SK-N-SH treated with all-trans-retinoic acid at 6 μM for 48 hours (cell line): ENCODE data around the gene S100PBP.

ENCODE experiments used
- ATAC-seq: fragments of 200-7000 bp; cut with Tn5 transposase; 3 replicates; pipeline ENCODE4 v1.9.1; 2020; ENCODE audit warnings: mild to moderate bottlenecking, moderate library complexity
- ARNTL ChIP-seq: fragments of 450-650 bp; formaldehyde crosslinking; IDR thresholded peaks from 2 replicates; pipeline ENCODE4 v1.5.0; 2020; ENCODE audit warnings: low read depth, mild to moderate bottlenecking, moderate library complexity, borderline replicate concordance
- BACH2 ChIP-seq: fragments of 250-450 bp; sonication (Bioruptor Pico); IDR thresholded peaks from 2 replicates; pipeline ENCODE4 v1.9.0; 2021; ENCODE audit warnings: mild to moderate bottlenecking, borderline replicate concordance
- CSDC2 ChIP-seq: fragments of 250-450 bp; sonication (Bioruptor Pico); IDR thresholded peaks from 2 replicates; pipeline ENCODE4 v1.5.0; 2020; ENCODE audit warnings: mild to moderate bottlenecking, moderate library complexity
- ESRRG ChIP-seq: fragments of 250-450 bp; sonication (Bioruptor Pico); IDR thresholded peaks from 2 replicates; pipeline ENCODE4 v1.6.1; 2021; ENCODE audit warnings: mild to moderate bottlenecking
- GLIS3 ChIP-seq: fragments of 250-450 bp; sonication (Bioruptor Pico); IDR thresholded peaks from 2 replicates; pipeline ENCODE4 v1.5.0; 2020; ENCODE audit warnings: mild to moderate bottlenecking, moderate library complexity
- ISL1 ChIP-seq: fragments of 250-450 bp; sonication (Bioruptor Pico); IDR thresholded peaks from 2 replicates; pipeline ENCODE4 v2.1.2; 2022; ENCODE audit warnings: mild to moderate bottlenecking, moderate library complexity
- OSR1 ChIP-seq: fragments of 250-450 bp; sonication (Bioruptor Pico); IDR thresholded peaks from 2 replicates; pipeline ENCODE4 v1.8.0; 2022; ENCODE audit warnings: moderate library complexity, mild to moderate bottlenecking, inconsistent platforms
- PPARA ChIP-seq: fragments of 250-450 bp; sonication (Bioruptor Pico); IDR thresholded peaks from 2 replicates; pipeline ENCODE4 v1.5.0; 2020; ENCODE audit warnings: mild to moderate bottlenecking, borderline replicate concordance
- RARB ChIP-seq: fragments of 250-450 bp; sonication (Bioruptor Pico); IDR thresholded peaks from 2 replicates; pipeline ENCODE4 v1.8.0; 2021; ENCODE audit warnings: mild to moderate bottlenecking, moderate library complexity
- SNAI2 ChIP-seq: fragments of 250-450 bp; sonication (Bioruptor Pico); IDR thresholded peaks from 2 replicates; pipeline ENCODE4 v1.5.0; 2020; ENCODE audit warnings: mild to moderate bottlenecking, moderate library complexity
- TCF4 ChIP-seq: fragments of 250-450 bp; sonication (Bioruptor Pico); IDR thresholded peaks from 2 replicates; pipeline ENCODE4 v1.8.0; 2021; ENCODE audit warnings: mild to moderate bottlenecking, moderate library complexity, borderline replicate concordance
- TOX ChIP-seq: fragments of 250-450 bp; sonication (Bioruptor Pico); IDR thresholded peaks from 2 replicates; pipeline ENCODE4 v1.8.0; 2021; ENCODE audit warnings: mild to moderate bottlenecking, moderate library complexity, borderline replicate concordance
- TSHZ2 ChIP-seq: fragments of 250-450 bp; sonication (Bioruptor Pico); IDR thresholded peaks from 2 replicates; pipeline ENCODE4 v1.5.0; 2020; ENCODE audit warnings: mild to moderate bottlenecking, moderate library complexity
- ZC3H10 ChIP-seq: fragments of 250-450 bp; sonication (Bioruptor Pico); IDR thresholded peaks from 2 replicates; pipeline ENCODE4 v1.5.1; 2021; ENCODE audit warnings: mild to moderate bottlenecking, moderate library complexity
- ZFP30 ChIP-seq: fragments of 450-650 bp; formaldehyde crosslinking; IDR thresholded peaks from 2 replicates; pipeline ENCODE4 v1.5.0; 2022; ENCODE audit warnings: mild to moderate bottlenecking, moderate library complexity
- ZNF565 ChIP-seq: fragments of 450-650 bp; formaldehyde crosslinking; conservative IDR thresholded peaks from 2 replicates; pipeline ENCODE4 v1.5.0; 2020; ENCODE audit warnings: low read depth, mild to moderate bottlenecking, moderate library complexity
- ZNF8 ChIP-seq: fragments of 450-650 bp; formaldehyde crosslinking; IDR thresholded peaks from 2 replicates; pipeline ENCODE4 v1.5.0; 2020; ENCODE audit warnings: mild to moderate bottlenecking, moderate library complexity
- TF ChIP-seq, protein P1 (sequence below): fragments of 250-450 bp; sonication (Bioruptor Pico); IDR thresholded peaks from 2 replicates; pipeline ENCODE4 v1.8.0; 2021; ENCODE audit warnings: low read depth, mild to moderate bottlenecking, moderate library complexity, borderline replicate concordance
- TF ChIP-seq, protein P2 (sequence below): fragments of 250-450 bp; sonication (Bioruptor Pico); IDR thresholded peaks from 2 replicates; pipeline ENCODE4 v1.8.0; 2020; ENCODE audit warnings: mild to moderate bottlenecking, moderate library complexity, borderline replicate concordance
- TF ChIP-seq, protein P3 (sequence below): fragments of 250-450 bp; sonication (Bioruptor Pico); IDR thresholded peaks from 2 replicates; pipeline ENCODE4 v1.5.1; 2021; ENCODE audit warnings: mild to moderate bottlenecking, moderate library complexity

Gene S100PBP

DNA sequence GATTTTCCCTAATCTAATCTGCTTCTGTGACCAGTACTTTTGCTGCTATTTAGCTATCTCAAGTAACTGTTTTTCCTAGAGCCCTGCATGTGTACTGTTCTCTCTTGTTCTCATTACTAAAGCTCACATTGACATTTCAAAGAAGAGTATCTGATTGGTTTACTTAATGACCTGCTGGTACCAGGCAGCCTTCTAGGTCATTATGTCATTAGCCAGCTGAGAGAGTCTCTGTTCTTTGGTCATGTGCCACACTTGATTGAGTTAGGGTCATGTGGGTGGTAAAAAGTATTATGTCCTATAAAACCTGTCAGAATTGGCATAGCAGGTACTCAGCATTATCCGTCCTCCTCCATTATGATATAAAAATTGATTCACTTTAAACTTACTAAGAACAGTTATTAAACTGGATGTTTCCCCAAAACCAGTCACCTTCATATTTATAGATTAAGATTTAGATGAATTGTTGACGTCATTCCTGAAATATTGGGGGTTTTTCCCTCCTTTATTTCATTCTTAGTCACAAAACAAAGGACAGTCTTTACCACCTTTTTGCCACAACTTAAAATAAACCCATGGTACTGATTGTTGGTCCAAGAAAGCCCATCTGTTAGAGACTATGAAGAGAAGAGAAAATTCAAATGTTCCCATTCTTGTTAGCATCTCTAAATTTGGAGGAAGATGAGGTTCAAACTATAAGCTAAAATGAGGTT is 31.1 kb downstream of the S100PBP start:
- no peak for ATAC-seq
- TF ChIP-seq TCF4 (CRISPR knock-in tag) (no peak), ZNF565 (no peak), ARNTL (no peak), PPARA (no peak), TOX (no peak), GLIS3 (no peak), ZNF8 (CRISPR knock-in tag) (no peak)

- no peak for ATAC-seq
- TF ChIP-seq, protein P1, sequence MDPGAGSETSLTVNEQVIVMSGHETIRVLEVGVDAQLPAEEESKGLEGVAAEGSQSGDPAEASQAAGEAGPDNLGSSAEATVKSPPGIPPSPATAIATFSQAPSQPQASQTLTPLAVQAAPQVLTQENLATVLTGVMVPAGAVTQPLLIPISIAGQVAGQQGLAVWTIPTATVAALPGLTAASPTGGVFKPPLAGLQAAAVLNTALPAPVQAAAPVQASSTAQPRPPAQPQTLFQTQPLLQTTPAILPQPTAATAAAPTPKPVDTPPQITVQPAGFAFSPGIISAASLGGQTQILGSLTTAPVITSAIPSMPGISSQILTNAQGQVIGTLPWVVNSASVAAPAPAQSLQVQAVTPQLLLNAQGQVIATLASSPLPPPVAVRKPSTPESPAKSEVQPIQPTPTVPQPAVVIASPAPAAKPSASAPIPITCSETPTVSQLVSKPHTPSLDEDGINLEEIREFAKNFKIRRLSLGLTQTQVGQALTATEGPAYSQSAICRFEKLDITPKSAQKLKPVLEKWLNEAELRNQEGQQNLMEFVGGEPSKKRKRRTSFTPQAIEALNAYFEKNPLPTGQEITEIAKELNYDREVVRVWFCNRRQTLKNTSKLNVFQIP (CRISPR knock-in tag), result no peak
- TF ChIP-seq ZFP30 (no peak), ISL1 (CRISPR knock-in tag) (no peak), TSHZ2 (CRISPR knock-in tag) (no peak), GLIS3 (no peak), ZNF8 (CRISPR knock-in tag) (no peak), SNAI2 (CRISPR knock-in tag) (no peak), TOX (no peak), PPARA (no peak), BACH2 (no peak), ARNTL (no peak)
- TF ChIP-seq, protein P2, sequence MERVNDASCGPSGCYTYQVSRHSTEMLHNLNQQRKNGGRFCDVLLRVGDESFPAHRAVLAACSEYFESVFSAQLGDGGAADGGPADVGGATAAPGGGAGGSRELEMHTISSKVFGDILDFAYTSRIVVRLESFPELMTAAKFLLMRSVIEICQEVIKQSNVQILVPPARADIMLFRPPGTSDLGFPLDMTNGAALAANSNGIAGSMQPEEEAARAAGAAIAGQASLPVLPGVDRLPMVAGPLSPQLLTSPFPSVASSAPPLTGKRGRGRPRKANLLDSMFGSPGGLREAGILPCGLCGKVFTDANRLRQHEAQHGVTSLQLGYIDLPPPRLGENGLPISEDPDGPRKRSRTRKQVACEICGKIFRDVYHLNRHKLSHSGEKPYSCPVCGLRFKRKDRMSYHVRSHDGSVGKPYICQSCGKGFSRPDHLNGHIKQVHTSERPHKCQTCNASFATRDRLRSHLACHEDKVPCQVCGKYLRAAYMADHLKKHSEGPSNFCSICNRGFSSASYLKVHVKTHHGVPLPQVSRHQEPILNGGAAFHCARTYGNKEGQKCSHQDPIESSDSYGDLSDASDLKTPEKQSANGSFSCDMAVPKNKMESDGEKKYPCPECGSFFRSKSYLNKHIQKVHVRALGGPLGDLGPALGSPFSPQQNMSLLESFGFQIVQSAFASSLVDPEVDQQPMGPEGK, result no peak
These were observed 38.6 kb downstream of the S100PBP start for GRCh38 chr1:32855861-32856617.

- TF ChIP-seq RARB (CRISPR knock-in tag) (no peak), ESRRG (no peak), CSDC2 (CRISPR knock-in tag) (no peak), OSR1 (CRISPR knock-in tag) (no peak), TSHZ2 (CRISPR knock-in tag) (no peak), ZFP30 (no peak), ZNF565 (no peak), ZC3H10 (CRISPR knock-in tag) (no peak), ISL1 (CRISPR knock-in tag) (no peak)
- TF ChIP-seq, protein P3, sequence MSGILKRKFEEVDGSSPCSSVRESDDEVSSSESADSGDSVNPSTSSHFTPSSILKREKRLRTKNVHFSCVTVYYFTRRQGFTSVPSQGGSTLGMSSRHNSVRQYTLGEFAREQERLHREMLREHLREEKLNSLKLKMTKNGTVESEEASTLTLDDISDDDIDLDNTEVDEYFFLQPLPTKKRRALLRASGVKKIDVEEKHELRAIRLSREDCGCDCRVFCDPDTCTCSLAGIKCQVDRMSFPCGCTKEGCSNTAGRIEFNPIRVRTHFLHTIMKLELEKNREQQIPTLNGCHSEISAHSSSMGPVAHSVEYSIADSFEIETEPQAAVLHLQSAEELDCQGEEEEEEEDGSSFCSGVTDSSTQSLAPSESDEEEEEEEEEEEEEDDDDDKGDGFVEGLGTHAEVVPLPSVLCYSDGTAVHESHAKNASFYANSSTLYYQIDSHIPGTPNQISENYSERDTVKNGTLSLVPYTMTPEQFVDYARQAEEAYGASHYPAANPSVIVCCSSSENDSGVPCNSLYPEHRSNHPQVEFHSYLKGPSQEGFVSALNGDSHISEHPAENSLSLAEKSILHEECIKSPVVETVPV, result no peak
- TF ChIP-seq, protein P2, result no peak
- no peak for ATAC-seq
These were observed 40.7 kb downstream of the S100PBP start for GRCh38 chr1:32858136-32858535.
